ENCODE measurements around the gene POLD1. TPM values are rescaled to one million over a fixed set of nuclear protein-coding genes. Genes with fewer than 3 reads are reported as not detected.

POLD1 gene
- total RNA-seq, 1 donor from 2014 or later: 54.4 TPM

DNA sequence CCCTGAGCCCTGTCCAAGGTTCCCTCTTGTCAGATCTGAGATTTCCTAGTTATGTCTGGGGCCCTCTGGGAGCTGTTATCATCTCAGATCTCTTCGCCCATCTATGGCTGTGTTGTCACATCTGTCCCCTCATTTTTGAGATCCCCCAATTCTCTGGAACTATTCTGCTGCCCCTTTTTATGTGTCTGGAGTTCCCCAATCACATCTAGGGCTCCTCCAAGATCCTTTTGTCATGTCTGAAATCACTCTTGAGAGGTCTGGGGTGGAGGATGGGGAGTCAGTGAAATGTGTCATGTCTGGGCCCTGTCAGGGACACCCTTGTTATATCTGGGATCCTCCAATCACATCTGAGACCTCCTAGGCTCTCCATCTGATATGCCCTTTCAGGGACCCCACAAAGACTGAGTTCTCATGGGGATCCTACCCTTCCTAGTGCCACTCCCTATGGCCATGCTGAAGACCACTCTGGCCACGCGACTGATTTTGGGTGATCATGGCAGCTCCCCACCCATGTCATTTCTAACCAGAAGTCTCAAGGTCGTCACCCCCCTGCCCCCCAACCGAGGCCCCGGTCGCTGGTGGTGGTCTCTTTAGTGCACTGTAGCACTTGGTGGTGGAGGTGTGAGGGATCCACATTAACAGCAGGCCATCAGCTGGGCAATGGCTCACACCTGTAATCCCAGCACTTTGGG is 44.8 kb downstream of the POLD1 start:
- no peak for DNase-seq (ENCODE audit: low spot score)
- H3K27me3 Mint-ChIP-seq (ENCODE audit: unreplicated experiment): peaks cover 14% of the 10 kb centered on the region
- H3K36me3 Mint-ChIP-seq (ENCODE audit: low read depth, unreplicated experiment): no peaks in the 10 kb centered on the region
- H3K4me3 Mint-ChIP-seq (ENCODE audit: unreplicated experiment): no peak overlapping the region
- peaks cover 4% of the 10 kb centered on the region for H3K9me3 Mint-ChIP-seq (ENCODE audit: unreplicated experiment)
- no peak overlapping the region for H3K27ac Mint-ChIP-seq (ENCODE audit: unreplicated experiment)
- H3K4me1 Mint-ChIP-seq (ENCODE audit: unreplicated experiment): peaks cover 4% of the 10 kb centered on the region
- TF ChIP-seq, protein P1, sequence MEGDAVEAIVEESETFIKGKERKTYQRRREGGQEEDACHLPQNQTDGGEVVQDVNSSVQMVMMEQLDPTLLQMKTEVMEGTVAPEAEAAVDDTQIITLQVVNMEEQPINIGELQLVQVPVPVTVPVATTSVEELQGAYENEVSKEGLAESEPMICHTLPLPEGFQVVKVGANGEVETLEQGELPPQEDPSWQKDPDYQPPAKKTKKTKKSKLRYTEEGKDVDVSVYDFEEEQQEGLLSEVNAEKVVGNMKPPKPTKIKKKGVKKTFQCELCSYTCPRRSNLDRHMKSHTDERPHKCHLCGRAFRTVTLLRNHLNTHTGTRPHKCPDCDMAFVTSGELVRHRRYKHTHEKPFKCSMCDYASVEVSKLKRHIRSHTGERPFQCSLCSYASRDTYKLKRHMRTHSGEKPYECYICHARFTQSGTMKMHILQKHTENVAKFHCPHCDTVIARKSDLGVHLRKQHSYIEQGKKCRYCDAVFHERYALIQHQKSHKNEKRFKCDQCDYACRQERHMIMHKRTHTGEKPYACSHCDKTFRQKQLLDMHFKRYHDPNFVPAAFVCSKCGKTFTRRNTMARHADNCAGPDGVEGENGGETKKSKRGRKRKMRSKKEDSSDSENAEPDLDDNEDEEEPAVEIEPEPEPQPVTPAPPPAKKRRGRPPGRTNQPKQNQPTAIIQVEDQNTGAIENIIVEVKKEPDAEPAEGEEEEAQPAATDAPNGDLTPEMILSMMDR (IDR thresholded peaks at IDR 0.05; ENCODE audit: unreplicated experiment): no peak

DNA sequence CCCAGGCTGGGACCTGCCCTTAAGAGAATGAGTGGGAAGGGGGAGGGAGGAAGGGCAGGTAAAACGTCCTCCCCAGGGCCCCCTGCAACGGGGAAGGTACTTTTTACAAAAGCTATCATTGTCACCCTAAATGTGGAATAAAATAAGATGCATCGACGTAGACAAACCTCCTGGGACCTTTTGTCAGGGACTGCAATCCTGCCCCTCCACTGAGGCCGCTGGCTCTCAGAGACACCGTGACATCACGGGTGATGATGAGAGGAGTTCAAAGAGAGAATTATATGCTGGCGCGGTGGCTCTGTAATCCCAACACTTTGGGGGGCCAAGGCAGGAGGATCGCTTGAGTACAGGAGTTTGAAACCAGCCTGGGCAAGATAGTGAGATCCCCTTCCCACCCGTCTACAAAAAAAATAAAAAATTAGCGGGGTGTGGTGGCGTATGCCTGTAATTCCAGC is 46.8 kb downstream of the POLD1 start:
- DNase-seq (ENCODE audit: low spot score): no peak
- peaks cover 4% of the 10 kb centered on the region for H3K4me1 Mint-ChIP-seq (ENCODE audit: unreplicated experiment)
- H3K4me3 Mint-ChIP-seq (ENCODE audit: unreplicated experiment): peak overlapping the region; percentile 89
- peak overlapping the region; percentile 86 for H3K27ac Mint-ChIP-seq (ENCODE audit: unreplicated experiment)
- H3K9me3 Mint-ChIP-seq (ENCODE audit: unreplicated experiment): peaks cover 4% of the 10 kb centered on the region
- H3K36me3 Mint-ChIP-seq (ENCODE audit: low read depth, unreplicated experiment): no peaks in the 10 kb centered on the region
- peaks cover 8% of the 10 kb centered on the region for H3K27me3 Mint-ChIP-seq (ENCODE audit: unreplicated experiment)
- TF ChIP-seq, protein P1 (IDR thresholded peaks at IDR 0.05; ENCODE audit: unreplicated experiment): no peak

DNA sequence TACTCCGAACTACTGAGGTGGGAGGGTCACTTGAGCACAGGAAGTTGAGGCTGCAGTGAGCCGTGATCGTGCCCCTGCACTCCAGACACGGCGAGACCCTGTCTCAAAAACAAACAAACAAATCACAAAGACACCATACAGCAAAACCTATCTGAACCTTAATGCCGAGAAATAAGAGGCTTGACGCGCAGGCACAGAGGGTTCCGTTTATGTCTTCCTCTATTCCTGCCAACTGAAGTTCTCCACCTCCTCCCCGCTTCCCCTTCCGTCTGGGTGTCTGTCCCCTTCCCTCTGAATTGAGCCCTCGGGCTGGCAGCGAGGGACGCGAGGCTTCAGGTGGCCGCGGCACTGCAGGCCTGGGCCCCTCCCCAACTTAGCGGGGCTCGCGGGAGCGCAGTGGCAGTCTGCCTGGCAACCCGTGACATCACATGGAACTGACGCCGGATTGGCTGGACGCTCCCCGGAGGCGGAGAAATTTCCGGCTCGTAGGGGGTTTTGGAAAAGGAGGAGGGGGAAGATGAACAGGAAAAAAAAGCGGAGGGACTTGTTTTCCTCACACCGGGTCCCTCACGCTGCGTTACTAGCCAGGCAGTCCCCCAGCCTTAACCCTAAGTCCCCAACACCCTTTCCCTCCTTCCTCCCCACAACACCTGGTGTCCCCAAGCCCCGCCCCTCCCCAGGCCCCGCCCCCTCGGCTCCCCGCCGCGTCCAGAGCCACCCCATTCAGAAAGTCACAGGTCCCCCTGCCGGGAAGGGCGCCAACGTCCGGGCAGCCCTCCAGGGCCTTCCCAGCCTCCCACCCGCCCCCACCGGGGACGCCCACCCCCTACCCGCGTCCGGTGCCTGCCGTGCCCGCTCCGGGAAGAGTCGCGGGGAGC is 47.4 kb downstream of the POLD1 start:
- DNase-seq (ENCODE audit: low spot score): peak; percentile 94
- H3K36me3 Mint-ChIP-seq (ENCODE audit: low read depth, unreplicated experiment): no peaks in the 10 kb centered on the region
- peak overlapping the region; percentile 89 for H3K4me3 Mint-ChIP-seq (ENCODE audit: unreplicated experiment)
- peaks cover 4% of the 10 kb centered on the region for H3K9me3 Mint-ChIP-seq (ENCODE audit: unreplicated experiment)
- H3K27ac Mint-ChIP-seq (ENCODE audit: unreplicated experiment): peak overlapping the region; percentile 86
- H3K4me1 Mint-ChIP-seq (ENCODE audit: unreplicated experiment): peaks cover 4% of the 10 kb centered on the region
- TF ChIP-seq, protein P1 (IDR thresholded peaks at IDR 0.05; ENCODE audit: unreplicated experiment): no peak
- peaks cover 12% of the 10 kb centered on the region for H3K27me3 Mint-ChIP-seq (ENCODE audit: unreplicated experiment)

DNA sequence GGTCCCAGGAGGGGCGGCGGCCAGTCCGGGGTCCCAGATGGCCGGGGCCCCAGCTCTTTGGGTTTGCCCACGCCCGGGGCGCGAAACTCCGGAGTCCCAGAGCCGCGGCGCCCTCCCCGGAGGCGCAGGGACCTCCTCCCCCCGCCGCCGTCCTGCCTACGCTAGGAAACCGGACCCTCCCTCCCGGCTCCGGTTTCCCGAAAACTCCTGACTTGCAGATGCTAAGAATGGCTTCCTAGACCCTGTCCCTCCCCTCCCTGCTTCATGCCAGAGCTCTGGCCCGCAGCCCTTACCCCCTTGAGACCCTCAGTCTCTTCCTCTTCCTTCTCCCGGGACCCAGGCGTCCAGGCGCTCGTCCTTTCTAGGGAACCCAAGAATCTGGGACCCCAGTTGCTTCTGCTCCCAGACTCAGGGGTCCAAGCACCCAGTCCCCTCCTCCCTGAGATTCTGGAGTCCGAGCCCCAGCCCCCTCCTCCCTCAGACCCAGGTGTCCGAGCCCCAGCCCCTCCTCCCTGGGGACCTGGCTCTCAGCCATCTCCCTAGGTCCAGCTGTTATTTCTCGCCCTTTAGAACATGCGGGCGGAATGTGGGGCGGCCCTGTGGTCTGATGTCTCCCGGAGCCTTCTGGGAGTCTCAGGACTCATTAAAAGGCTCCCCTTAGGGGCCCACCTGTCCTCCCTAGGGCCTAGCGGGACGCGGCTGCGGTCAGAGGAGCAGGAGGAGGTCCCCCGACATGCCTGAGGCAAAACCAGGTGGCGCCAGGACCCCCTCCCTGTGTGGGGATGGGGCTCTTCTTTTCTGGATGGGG is 48.3 kb downstream of the POLD1 start, which contains the start of gene MYBPC2:
MYBPC2 (plus strand) TSS at position 672 of the 808 bp plus-strand sequence; CDS start at position 734, 62 bp downstream.
- peaks cover 14% of the 10 kb centered on the region for H3K27me3 Mint-ChIP-seq (ENCODE audit: unreplicated experiment)
- peaks cover 4% of the 10 kb centered on the region for H3K9me3 Mint-ChIP-seq (ENCODE audit: unreplicated experiment)
- peaks cover 4% of the 10 kb centered on the region for H3K4me1 Mint-ChIP-seq (ENCODE audit: unreplicated experiment)
- H3K36me3 Mint-ChIP-seq (ENCODE audit: low read depth, unreplicated experiment): no peaks in the 10 kb centered on the region
- peak within 1 kb of the TSS; percentile 86 for H3K27ac Mint-ChIP-seq (ENCODE audit: unreplicated experiment)
- peak within 1 kb of the TSS; percentile 89 for H3K4me3 Mint-ChIP-seq (ENCODE audit: unreplicated experiment)
- DNase-seq (ENCODE audit: low spot score): peak; percentile 38
- TF ChIP-seq, protein P1 (IDR thresholded peaks at IDR 0.05; ENCODE audit: unreplicated experiment): no peak
